22Rv1 (cell line): Measurements from ENCODE around the gene LRRC8B.
"Not testable (repeated sequence)": the region's sequence is repeated elsewhere in the genome, so short reads cannot be mapped to it uniquely, and the experiment has no call there.

Experiments
- H3K27ac ChIP-seq: fragments of 450-650 bp; 2 replicates; pipeline ENCODE4 v1.5.1; 2017
- CTCF ChIP-seq: fragments of 450-650 bp; IDR thresholded peaks from 2 replicates; pipeline ENCODE4 v1.5.1; 2017; ENCODE audit warnings: mild to moderate bottlenecking
- ZFX ChIP-seq: fragments of 450-650 bp; IDR thresholded peaks from 2 replicates; pipeline ENCODE4 v1.6.1; 2017; ENCODE audit warnings: antibody characterized with exemption, borderline replicate concordance

Gene LRRC8B

GRCh38 chr1:89512996-89513720, 11.5 kb upstream of the LRRC8B start:
- TF ChIP-seq CTCF (no peak), ZFX (no peak)
- no peak overlapping the region for H3K27ac ChIP-seq

GRCh38 chr1:89516055-89516454, 8.6 kb upstream of the LRRC8B start:
- no peak overlapping the region for H3K27ac ChIP-seq
- no peak for TF ChIP-seq CTCF
- no peak for TF ChIP-seq ZFX

GRCh38 chr1:89518221-89518631, 6.4 kb upstream of the LRRC8B start:
- TF ChIP-seq ZFX (no peak), CTCF (no peak)

GRCh38 chr1:89519779-89520358, 4.8 kb upstream of the LRRC8B start:
- TF ChIP-seq ZFX (no peak), CTCF (peak; percentile 49)
- H3K27ac ChIP-seq, result no peak overlapping the region

More at GRCh38 chr1:89518221-89518631, 6.4 kb upstream of the LRRC8B start:
- no peak overlapping the region for H3K27ac ChIP-seq

GRCh38 chr1:89521977-89522376, 2.7 kb upstream of the LRRC8B start:
- H3K27ac ChIP-seq, result not testable (repeated sequence)

- H3K27ac ChIP-seq, result peak overlapping the region; percentile 79
- TF ChIP-seq ZFX (no peak), CTCF (no peak)
These were observed 859 bp upstream of the LRRC8B start for GRCh38 chr1:89523572-89524368.

GRCh38 chr1:89525169-89525855, 683 bp downstream of the LRRC8B start:
- TF ChIP-seq ZFX, result no peak
- no peak for TF ChIP-seq CTCF
- H3K27ac ChIP-seq, result peak overlapping the region; percentile 79
